BE2C (cell line): ENCODE results near the gene RAB43.
A peak's percentile ranks its signal among the peaks of the same experiment; 100 is the strongest.

Experiments
- DNase-seq: peaks from one replicate; pipeline ENCODE4 v3.0.0-alpha.2; 2020
- H3K27me3 ChIP-seq: fragments of 250-450 bp; sonication (Bioruptor Pico); 2 replicates; pipeline ENCODE4 v1.5.1; 2020; ENCODE audit warnings: mild to moderate bottlenecking
- H3K36me3 ChIP-seq: fragments of 250-450 bp; sonication (Bioruptor Pico); 2 replicates; pipeline ENCODE4 v1.5.1; 2020; ENCODE audit warnings: mild to moderate bottlenecking
- H3K4me1 ChIP-seq: fragments of 250-450 bp; sonication (Bioruptor Pico); 2 replicates; pipeline ENCODE4 v1.5.1; 2020
- H3K4me3 ChIP-seq: 2 replicates; pipeline ENCODE4 v1.5.1; 2011; ENCODE audit warnings: low read depth, low read length
- H3K9me3 ChIP-seq: fragments of 250-450 bp; sonication (Bioruptor Pico); 2 replicates; pipeline ENCODE4 v1.5.1; 2020
- TF ChIP-seq, protein P1 (sequence below): IDR thresholded peaks from 2 replicates; pipeline ENCODE4 v1.5.1; 2012; ENCODE audit warnings: mild to moderate bottlenecking, low read depth, low read length

RAB43 gene

DNA sequence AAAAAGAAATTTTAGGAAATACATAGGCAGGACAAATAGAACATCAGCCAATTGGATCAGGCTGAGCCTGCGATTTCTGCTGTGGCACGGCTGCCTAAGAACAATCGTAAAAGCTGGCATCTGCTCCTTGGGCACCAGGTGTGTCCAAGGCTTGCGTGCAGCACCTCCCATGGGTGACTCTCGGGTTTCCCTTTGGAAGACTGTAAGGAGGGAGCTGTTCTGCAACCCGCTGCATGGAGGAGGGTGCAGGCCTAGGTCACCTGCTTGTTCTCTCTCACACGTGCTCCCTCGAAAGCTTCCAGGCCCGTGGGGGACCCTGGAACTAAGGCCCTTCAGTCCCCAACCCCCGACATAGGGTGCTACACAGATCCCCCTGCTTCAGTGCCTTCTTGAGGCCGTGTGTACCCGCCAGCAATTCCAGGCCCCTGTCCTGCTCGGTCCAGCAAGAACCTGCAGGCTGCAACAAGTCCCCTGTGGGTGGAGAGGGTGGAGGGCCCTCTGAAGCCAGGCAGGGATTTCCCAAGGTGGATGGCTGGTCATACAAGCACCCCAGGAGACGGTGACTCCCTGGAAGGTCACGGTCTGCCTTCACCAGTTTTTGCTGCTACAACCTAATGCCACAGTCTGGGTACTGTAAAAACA lies 57.6 kb downstream of the RAB43 start:
- Histone ChIP-seq H3K27me3 (no peaks in the 10 kb centered on the region), H3K9me3 (no peaks in the 10 kb centered on the region; the same call in 1 of the 2 replicates), H3K4me1 (no peaks in the 10 kb centered on the region; the same call in 1 of the 2 replicates), H3K36me3 (no peaks in the 10 kb centered on the region), H3K4me3 (no peak overlapping the region)
- TF ChIP-seq, protein P1, sequence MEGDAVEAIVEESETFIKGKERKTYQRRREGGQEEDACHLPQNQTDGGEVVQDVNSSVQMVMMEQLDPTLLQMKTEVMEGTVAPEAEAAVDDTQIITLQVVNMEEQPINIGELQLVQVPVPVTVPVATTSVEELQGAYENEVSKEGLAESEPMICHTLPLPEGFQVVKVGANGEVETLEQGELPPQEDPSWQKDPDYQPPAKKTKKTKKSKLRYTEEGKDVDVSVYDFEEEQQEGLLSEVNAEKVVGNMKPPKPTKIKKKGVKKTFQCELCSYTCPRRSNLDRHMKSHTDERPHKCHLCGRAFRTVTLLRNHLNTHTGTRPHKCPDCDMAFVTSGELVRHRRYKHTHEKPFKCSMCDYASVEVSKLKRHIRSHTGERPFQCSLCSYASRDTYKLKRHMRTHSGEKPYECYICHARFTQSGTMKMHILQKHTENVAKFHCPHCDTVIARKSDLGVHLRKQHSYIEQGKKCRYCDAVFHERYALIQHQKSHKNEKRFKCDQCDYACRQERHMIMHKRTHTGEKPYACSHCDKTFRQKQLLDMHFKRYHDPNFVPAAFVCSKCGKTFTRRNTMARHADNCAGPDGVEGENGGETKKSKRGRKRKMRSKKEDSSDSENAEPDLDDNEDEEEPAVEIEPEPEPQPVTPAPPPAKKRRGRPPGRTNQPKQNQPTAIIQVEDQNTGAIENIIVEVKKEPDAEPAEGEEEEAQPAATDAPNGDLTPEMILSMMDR: no peak
- DNase-seq: no peak

DNA sequence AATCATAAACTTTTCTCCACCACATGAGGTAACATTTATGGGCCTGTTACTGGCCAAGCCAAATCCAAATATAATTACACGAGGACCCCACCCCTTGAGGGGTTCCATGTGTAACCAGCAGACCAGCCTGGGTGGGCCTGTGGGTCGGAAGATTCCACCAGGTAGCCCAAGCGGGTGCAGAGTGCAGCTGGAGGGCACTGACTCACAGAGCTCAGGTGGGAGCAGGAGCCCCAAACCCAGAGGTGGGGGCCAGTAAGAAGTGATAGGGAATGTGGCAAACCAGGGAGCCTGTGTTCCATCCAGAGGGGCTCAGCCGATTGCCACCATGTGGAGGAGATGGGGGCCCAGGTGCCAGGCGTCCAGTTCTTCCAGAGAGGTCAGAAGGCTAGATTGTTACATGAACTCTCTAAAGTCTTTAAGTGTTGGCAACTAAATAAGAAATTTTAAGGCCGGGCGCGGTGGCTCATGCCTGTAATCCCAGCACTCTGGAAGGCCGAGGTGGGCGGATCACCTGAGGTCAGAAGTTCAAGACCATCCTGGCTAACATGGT lies 58.4 kb downstream of the RAB43 start:
- no peaks in the 10 kb centered on the region; the same call in 1 of the 2 replicates for H3K4me1 ChIP-seq
- no peaks in the 10 kb centered on the region for H3K27me3 ChIP-seq
- no peak overlapping the region for H3K4me3 ChIP-seq
- TF ChIP-seq, protein P1: no peak
- no peaks in the 10 kb centered on the region; the same call in 1 of the 2 replicates for H3K9me3 ChIP-seq
- H3K36me3 ChIP-seq: no peaks in the 10 kb centered on the region
- DNase-seq: no peak

DNA sequence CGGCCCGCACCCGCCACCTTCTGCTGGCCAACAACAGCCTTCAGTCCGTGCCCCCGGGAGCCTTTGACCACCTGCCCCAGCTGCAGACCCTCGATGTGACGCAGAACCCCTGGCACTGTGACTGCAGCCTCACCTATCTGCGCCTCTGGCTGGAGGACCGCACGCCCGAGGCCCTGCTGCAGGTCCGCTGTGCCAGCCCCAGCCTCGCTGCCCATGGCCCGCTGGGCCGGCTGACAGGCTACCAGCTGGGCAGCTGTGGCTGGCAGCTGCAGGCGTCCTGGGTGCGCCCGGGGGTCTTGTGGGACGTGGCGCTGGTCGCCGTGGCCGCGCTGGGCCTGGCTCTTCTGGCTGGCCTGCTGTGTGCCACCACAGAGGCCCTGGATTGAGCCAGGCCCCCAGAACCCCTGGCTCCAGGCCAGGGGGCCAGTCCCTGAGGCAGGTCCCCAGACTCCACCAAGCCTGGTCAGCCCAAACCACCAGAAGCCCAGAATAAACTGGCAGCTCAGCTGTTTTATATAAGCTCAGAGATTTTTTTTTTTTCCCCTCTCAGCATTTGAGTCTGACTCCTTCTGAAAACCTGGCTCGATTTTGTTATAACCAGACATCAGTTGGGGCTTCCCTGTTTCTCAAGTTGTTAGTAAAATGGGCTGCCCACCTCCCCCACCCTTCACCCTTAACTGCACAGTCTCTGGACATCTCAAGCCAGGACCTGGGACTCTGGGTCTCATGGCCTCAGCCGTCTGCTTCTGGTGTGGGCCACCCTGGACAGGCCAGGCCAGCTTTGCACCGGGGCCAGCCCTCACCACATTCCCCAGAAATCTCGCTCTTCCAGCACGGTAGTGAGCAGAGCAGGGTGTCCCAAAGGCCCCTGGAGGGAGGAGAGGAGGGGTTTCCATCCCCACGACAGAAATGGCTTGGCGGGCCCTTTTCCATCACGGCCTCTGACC lies 59.4 kb downstream of the RAB43 start:
- TF ChIP-seq, protein P1: no peak
- no peaks in the 10 kb centered on the region; the same call in 1 of the 2 replicates for H3K9me3 ChIP-seq
- H3K36me3 ChIP-seq: no peaks in the 10 kb centered on the region
- peak; percentile 72 for DNase-seq
- no peaks in the 10 kb centered on the region; the same call in 1 of the 2 replicates for H3K4me1 ChIP-seq
- H3K27me3 ChIP-seq: no peaks in the 10 kb centered on the region
- no peak overlapping the region for H3K4me3 ChIP-seq

DNA sequence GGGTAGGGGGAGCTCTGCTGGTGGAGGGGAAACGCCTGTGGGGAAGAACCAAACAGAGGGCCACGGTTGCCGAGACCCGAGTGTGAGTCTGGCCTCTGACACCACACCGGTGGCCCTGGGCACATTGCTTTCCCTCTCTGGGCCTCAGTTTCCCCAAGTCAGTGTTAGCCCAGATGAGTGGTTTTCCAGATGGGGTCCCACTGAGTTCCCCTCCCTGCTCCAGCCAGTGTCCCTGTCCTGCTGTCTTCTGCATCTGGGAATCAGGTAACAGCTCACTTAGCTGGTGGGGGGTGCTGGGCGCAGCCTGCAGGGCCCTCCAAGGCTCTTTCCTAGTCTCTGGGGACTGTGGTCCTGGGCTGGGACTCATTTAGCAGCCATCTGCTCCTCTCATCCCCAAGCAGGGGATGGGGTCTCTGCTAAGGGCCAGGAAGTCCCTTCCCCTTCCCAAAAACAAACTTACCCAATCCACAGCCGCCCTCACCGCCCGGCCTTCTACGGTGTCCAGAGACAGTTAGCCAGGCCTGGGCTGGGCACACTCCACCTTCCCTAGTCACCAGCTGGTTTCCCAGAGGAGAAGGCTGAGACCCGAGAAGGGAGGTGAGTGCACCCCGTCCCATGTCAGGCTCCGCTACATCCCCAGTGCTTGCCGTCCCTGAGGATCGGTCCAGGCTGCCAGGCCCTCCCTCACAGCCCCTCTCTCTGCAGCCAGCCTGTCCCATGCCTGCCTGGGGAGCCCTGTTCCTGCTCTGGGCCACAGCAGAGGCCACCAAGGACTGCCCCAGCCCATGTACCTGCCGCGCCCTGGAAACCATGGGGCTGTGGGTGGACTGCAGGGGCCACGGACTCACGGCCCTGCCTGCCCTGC lies 60.3 kb downstream of the RAB43 start:
- H3K27me3 ChIP-seq: no peaks in the 10 kb centered on the region
- TF ChIP-seq, protein P1: no peak
- DNase-seq: no peak
- no peaks in the 10 kb centered on the region for H3K36me3 ChIP-seq
- H3K4me1 ChIP-seq: no peaks in the 10 kb centered on the region; the same call in 1 of the 2 replicates
- H3K4me3 ChIP-seq: no peak overlapping the region
- no peaks in the 10 kb centered on the region for H3K9me3 ChIP-seq

DNA sequence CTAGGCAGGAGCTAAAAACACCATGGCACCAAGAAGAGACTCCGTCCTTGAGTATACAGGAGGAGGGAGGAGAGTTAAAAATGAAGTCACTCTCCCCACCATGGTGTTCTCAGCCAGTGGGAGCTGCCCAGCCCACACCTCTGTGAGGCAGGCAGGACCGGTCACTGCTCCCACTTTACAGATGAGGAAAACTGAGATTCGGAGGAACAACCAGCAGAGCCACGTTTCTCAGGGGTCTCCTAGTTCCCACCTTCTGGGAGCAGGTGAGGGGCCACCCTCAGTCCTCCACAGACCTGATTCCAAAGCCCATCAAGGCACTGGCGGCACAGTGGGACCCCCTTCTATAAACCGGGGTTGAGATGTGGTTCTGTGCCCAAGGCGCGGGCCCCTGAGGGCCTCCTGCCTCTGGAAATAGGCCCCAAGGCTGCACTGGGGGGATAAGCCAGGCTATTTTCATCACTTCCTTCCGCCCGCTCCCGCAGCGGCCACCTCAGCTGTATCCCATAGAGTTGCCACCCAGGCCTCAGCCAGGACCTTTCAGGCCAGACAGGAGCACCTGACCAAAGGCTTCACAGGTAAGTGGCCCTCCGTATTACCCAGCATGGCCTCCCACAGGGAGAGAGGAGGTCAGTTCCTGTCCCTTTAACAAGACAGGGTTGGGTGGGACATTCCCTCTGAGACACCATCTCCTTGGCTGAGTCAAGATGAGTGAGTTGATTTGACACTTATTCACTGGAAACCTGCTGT lies 61.2 kb downstream of the RAB43 start, which contains the start of gene GP9:
Gene GP9, plus strand, starts transcription at position 504 of the 747 bp plus-strand sequence. CDS start 961 bp downstream, outside the sequence.
- DNase-seq: no peak
- no peaks in the 10 kb centered on the region for H3K9me3 ChIP-seq
- H3K4me3 ChIP-seq: no peak within 1 kb of the TSS
- TF ChIP-seq, protein P1: no peak
- H3K36me3 ChIP-seq: no peaks in the 10 kb centered on the region
- H3K4me1 ChIP-seq: no peaks in the 10 kb centered on the region; the same call in 1 of the 2 replicates
- no peaks in the 10 kb centered on the region for H3K27me3 ChIP-seq
